ENCODE data around the gene ZNF444.

ZNF444 gene

GRCh38 chr19:56123266-56123891 lies 17.7 kb upstream of the ZNF444 start:
- DNase-seq = no peak

- DNase-seq = no peak
These were observed 16.5 kb upstream of the ZNF444 start for GRCh38 chr19:56124578-56124977.

GRCh38 chr19:56125806-56126590 lies 15.1 kb upstream of the ZNF444 start:
- no peak for DNase-seq

- no peak for DNase-seq
These were observed 13.9 kb upstream of the ZNF444 start for GRCh38 chr19:56126983-56127780.

GRCh38 chr19:56130006-56130405 lies 11.1 kb upstream of the ZNF444 start:
- no peak for DNase-seq

- no peak for DNase-seq
These were observed 9.4 kb upstream of the ZNF444 start for GRCh38 chr19:56131651-56132050.

GRCh38 chr19:56132316-56132822 lies 8.7 kb upstream of the ZNF444 start:
- no peak for DNase-seq

- DNase-seq = no peak
These were observed 7.0 kb upstream of the ZNF444 start for GRCh38 chr19:56133858-56134653.

GRCh38 chr19:56134654-56134921 lies 6.5 kb upstream of the ZNF444 start:
- DNase-seq = no peak

GRCh38 chr19:56136362-56136761 lies 4.7 kb upstream of the ZNF444 start:
- DNase-seq = no peak

GRCh38 chr19:56137405-56137804 lies 3.7 kb upstream of the ZNF444 start:
- DNase-seq = no peak

GRCh38 chr19:56138069-56138468 lies 3.0 kb upstream of the ZNF444 start:
- DNase-seq = no peak

GRCh38 chr19:56139847-56140582 lies 1.1 kb upstream of the ZNF444 start:
- DNase-seq = no peak

- DNase-seq = peak; percentile 42
These were observed 418 bp downstream of the ZNF444 start for GRCh38 chr19:56141417-56141993.

- DNase-seq = no peak
These were observed 1.1 kb downstream of the ZNF444 start for GRCh38 chr19:56142087-56142787.

GRCh38 chr19:56142897-56143434 lies 1.9 kb downstream of the ZNF444 start:
- DNase-seq = no peak

- no peak for DNase-seq
These were observed 3.3 kb downstream of the ZNF444 start for GRCh38 chr19:56144376-56144775.

GRCh38 chr19:56144831-56145230 lies 3.7 kb downstream of the ZNF444 start:
- DNase-seq = no peak

GRCh38 chr19:56145698-56146097 lies 4.6 kb downstream of the ZNF444 start:
- DNase-seq = no peak

- no peak for DNase-seq
These were observed 5.8 kb downstream of the ZNF444 start for GRCh38 chr19:56146904-56147303.

GRCh38 chr19:56147307-56147706 lies 6.2 kb downstream of the ZNF444 start:
- no peak for DNase-seq
